ENCODE data around the gene TBC1D14. TPM values are rescaled to one million over a fixed set of nuclear protein-coding genes. Genes with fewer than 3 reads are reported as not detected.

TBC1D14 gene
- total and polyA plus RNA-seq, 9 of the 15 experiments (the other 6 are each of a cell fraction or from before 2014, with no cell fraction given): 2.1 to 59.6 (median 44.8) TPM

DNA sequence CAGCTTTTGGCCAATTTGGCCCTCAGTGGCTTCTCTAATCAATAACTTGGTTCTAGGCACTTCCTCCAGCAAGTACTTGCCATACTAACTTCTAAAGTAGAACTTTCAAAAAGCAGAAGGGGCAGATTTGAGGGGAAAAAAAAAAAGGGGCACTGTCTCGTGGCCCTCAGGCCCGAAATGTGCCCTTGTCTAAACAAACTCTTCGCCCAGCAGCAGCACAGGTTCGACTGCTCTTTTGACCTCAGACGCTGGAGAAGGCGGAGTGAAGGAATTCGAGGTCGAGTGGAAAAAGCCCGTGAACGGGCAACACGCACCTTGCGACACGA is 157.5 kb downstream of the TBC1D14 start:
- WGBS (ENCODE audit: insufficient coverage, low coverage, missing lambda C conversion rate): 1% methylated on average over 10 of the region's 13 CpGs
- POLR2A ChIA-PET: interaction anchor here (0.5 to 3.8 kb wide), 14 partner anchors 11 to 336 kb away, joined by 3 to 24 read pairs (median 5); partner anchors contain the start of gene TADA2B
- peak overlapping the region; percentile 73 for H3K4me2 ChIP-seq (ENCODE audit: insufficient read depth, low read length)
- H3K9ac ChIP-seq (ENCODE audit: insufficient read depth in 1 of 2, low read depth in 2 of 2, low read length in 2 of 2): peak overlapping the region; percentile 85 to 100
- H3K79me2 ChIP-seq (ENCODE audit: control insufficient read depth, insufficient read depth, low read length): peaks cover 50% of the 10 kb centered on the region
- peak overlapping the region; percentile 58 for H3K4me3 ChIP-seq
- peaks cover 15 to 40% of the 10 kb centered on the region in 2 experiments; a peak in 4 of 5 replicates for H3K4me1 ChIP-seq (replicated peaks in 1 of 2; ENCODE audit: control insufficient read depth in 2 of 2, insufficient read depth in 2 of 2, low read length in 2 of 2)
- DNase-seq (ENCODE audit: extremely low read depth in 1 of 4, low spot score in 3 of 4) (no peak), ATAC-seq (no peak), FAIRE-seq (no peak)
- CTCF ChIA-PET (ENCODE audit: low intra/inter-chr PET ratio): no interaction called here
- no TSS peak for BruUV-seq (replicated peaks)
- intact Hi-C loops (cut with micrococcal nuclease) (loop anchor here (5.0 kb wide), 1 partner anchor 175 kb away; no protein-coding TSS in a partner anchor), in situ Hi-C loops (cut with MboI) (no loop called here)
- TF ChIP-seq ZNF384 (IDR thresholded peaks at IDR 0.05; ENCODE audit: low read depth, low read length) (no peak), ZNF134 (CRISPR knock-in tag; conservative IDR thresholded peaks at IDR 0.05) (no peak), ZSCAN32 (CRISPR knock-in tag; IDR thresholded peaks at IDR 0.05) (no peak), MEF2A (IDR thresholded peaks at IDR 0.05; ENCODE audit: control insufficient read depth, low read depth, low read length) (no peak), WHSC1 (IDR thresholded peaks at IDR 0.05; ENCODE audit: low read length) (no peak), ZNF143 (CRISPR knock-in tag; IDR thresholded peaks at IDR 0.05) (no peak), EWSR1 (IDR thresholded peaks at IDR 0.05; ENCODE audit: borderline replicate concordance, low read depth, partially characterized antibody) (no peak), ZNF561 (CRISPR knock-in tag; conservative IDR thresholded peaks at IDR 0.05) (no peak), ARID1B (IDR thresholded peaks at IDR 0.05) (no peak), MTF1 (CRISPR knock-in tag; IDR thresholded peaks at IDR 0.05; ENCODE audit: borderline replicate concordance) (no peak), ZNF217 (CRISPR knock-in tag; IDR thresholded peaks at IDR 0.05) (no peak)
- peak overlapping the region; percentile 44; the same call in 1 of the 2 replicates for H2AFZ ChIP-seq (ENCODE audit: low read depth, low read length)
- no peaks in the 10 kb centered on the region for H3K9me3 ChIP-seq (replicated peaks; ENCODE audit: control insufficient read depth, insufficient read depth, low read depth, low read length)
- H4K20me1 ChIP-seq (replicated peaks; ENCODE audit: control insufficient read depth, insufficient read depth, low read length): no peaks in the 10 kb centered on the region; the same call in 1 of the 2 replicates
- peaks cover 42% of the 10 kb centered on the region for H3K36me3 ChIP-seq (ENCODE audit: control insufficient read depth, insufficient read depth, low read length)
- H3K27me3 ChIP-seq (ENCODE audit: control insufficient read depth in 2 of 2, insufficient read depth in 2 of 2, low read length in 2 of 2): no peaks in the 10 kb centered on the region
- peak overlapping the region; percentile 59 for H3K27ac ChIP-seq (ENCODE audit: extremely low read depth, low read depth, low read length)
- H3K9me1 ChIP-seq (ENCODE audit: control insufficient read depth, insufficient read depth, low read length): no peaks in the 10 kb centered on the region

All from K562 (cell line).